ENCODE data around the gene ARHGAP44. TPM values are rescaled to one million over a fixed set of nuclear protein-coding genes. Genes with fewer than 3 reads are reported as not detected.

ARHGAP44 gene
- total RNA-seq, 1 experiment from 2014 or later = 7.3 TPM

- POLR2A ChIA-PET = no interaction called here
Measured at GRCh38 chr17:12964162-12964561, 174.9 kb downstream of the ARHGAP44 start.

More at GRCh38 chr17:12964162-12964561, 174.9 kb downstream of the ARHGAP44 start:
- no TSS peak for BruUV-seq (replicated peaks)
- Histone ChIP-seq H2AFZ (ENCODE audit: low read depth, low read length, poor library complexity, severe bottlenecking) (no peak overlapping the region), H3K4me3 (replicated peaks in 1 of 2; ENCODE audit: low read depth in 1 of 2, low read length in 2 of 2) (no peak overlapping the region), H3K36me3 (ENCODE audit: control insufficient read depth in 1 of 2, insufficient read depth in 2 of 2, low read length in 2 of 2) (no peaks in the 10 kb centered on the region), H3K4me1 (ENCODE audit: control insufficient read depth in 1 of 2, insufficient read depth in 2 of 2, low read length in 2 of 2) (no peaks in the 10 kb centered on the region), H4K20me1 (ENCODE audit: insufficient read depth) (no peaks in the 10 kb centered on the region), H3K79me2 (ENCODE audit: insufficient read depth, low read length) (no peaks in the 10 kb centered on the region), H3K4me2 (ENCODE audit: low read length) (no peak overlapping the region), H3K9ac (ENCODE audit: low read length) (no peak overlapping the region), H3K27me3 (ENCODE audit: insufficient read depth, low read length) (no peaks in the 10 kb centered on the region), H3K9me3 (ENCODE audit: control insufficient read depth in 1 of 2, insufficient read depth in 1 of 2, low read depth in 1 of 2, low read length in 2 of 2) (no peaks in the 10 kb centered on the region), H3K27ac (ENCODE audit: low read depth, low read length) (no peak overlapping the region), H3K9me2 (ENCODE audit: insufficient read depth) (no peaks in the 10 kb centered on the region)
- intact Hi-C loops (cut with micrococcal nuclease) = no loop called here
- ATAC-seq (no peak), DNase-seq (ENCODE audit: low read depth, low spot score) (no peak)
- ChIA-PET RAD21 (ENCODE audit: low non-redundant PET in 1 of 2, low total read pairs in 2 of 2, uncharacterized antibody in 2 of 2, unreplicated experiment in 2 of 2) (no interaction called here), CTCF (no interaction called here)
- TF ChIP-seq EZH2 (IDR thresholded peaks at IDR 0.05) (no peak), ATF3 (IDR thresholded peaks at IDR 0.05) (no peak), ZNF274 (IDR thresholded peaks at IDR 0.05; ENCODE audit: low read depth, low read length) (no peak), RAD21 (IDR thresholded peaks at IDR 0.05; ENCODE audit: low read depth) (no peak), FOSL1 (IDR thresholded peaks at IDR 0.05; ENCODE audit: low read depth) (no peak), SP1 (IDR thresholded peaks at IDR 0.05; ENCODE audit: low read depth) (no peak), CTCF (IDR thresholded peaks at IDR 0.05 in 2 of 3, conservative IDR thresholded peaks at IDR 0.05 in 1 of 3; ENCODE audit: borderline replicate concordance in 1 of 3, insufficient read depth in 1 of 3, low read depth in 2 of 3, low read length in 2 of 3) (no peak)
